Fibroblast of skin of abdomen (primary cell): ENCODE data around the gene ATP6V0E2.
A peak's percentile ranks its signal among the peaks of the same experiment; 100 is the strongest.

Experiments used
- DNase-seq: peaks from one replicate; pipeline ENCODE4 v3.0.0-alpha.2; 2013

ATP6V0E2 gene

DNA sequence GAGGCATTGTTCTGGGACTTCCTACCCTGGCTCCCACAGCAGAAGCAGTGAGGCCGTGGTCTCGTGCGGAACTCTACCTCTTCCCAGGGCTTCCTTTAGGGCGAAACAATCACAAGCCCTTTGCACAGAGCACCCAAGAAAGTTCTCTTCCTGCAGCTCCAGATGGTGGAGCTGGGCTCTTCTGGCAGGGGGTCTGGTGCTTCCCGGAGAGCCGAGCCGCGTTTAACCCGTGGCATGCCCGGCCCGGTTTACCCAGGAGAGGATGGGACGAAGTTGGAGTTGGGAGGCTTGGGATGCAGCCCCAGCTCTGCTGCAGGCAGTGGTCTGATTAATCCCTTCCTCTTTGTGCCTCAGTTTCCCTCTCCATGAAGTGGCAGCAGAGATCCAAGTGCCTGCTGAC, 9.0 kb upstream of the ATP6V0E2 start:
- no peak for DNase-seq

DNA sequence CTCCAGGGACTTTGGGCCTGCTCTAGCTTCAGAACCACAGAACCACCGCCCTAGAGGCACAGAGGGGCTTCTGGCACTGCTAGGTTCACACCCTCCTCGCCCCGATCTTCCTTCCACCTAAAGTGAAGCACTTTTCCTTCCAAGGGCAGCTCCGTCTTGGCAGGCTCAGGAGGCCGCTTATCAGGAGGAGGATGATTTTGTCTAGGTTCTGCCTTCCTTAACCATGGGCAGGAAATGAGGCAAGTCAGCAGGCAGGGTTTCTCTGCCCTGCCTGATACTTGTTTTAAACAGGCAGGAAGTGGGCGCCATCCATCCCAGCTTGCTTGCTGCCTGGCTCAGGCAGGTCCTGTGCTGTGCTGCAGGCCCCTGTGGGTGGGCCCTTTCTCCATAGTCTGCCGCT, 8.3 kb upstream of the ATP6V0E2 start:
- DNase-seq = no peak

DNA sequence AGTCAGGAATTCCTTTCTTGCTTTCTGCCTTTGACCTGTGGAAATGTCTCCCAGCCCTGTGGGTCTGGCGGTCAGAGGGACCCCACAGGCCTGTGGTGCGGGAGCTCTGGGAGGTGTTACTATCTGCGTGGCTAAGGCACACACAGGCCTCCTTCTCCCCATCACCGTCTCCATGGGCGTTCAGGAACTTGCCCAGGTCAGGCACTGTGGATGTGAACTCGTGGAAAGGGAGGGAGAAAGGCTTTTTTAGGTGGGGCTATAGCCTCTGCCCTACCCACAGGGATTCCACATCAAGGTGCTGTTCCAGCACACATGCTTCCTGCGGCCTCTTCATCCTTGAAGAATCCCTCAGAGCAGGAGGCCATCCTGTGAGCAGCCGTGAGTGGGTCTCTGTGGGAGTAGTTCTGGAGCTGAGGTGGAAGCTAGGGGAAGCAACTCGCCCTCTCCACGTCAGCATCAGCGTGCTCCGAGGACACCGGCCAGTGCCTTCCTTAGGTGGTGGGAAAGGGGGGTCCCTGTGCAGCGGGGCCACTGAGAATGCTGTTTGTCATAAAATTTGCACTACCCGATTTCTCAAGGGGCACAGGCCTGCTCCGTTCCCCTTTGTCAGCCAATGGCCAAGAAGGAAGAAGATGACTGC, 7.5 kb upstream of the ATP6V0E2 start:
- no peak for DNase-seq

DNA sequence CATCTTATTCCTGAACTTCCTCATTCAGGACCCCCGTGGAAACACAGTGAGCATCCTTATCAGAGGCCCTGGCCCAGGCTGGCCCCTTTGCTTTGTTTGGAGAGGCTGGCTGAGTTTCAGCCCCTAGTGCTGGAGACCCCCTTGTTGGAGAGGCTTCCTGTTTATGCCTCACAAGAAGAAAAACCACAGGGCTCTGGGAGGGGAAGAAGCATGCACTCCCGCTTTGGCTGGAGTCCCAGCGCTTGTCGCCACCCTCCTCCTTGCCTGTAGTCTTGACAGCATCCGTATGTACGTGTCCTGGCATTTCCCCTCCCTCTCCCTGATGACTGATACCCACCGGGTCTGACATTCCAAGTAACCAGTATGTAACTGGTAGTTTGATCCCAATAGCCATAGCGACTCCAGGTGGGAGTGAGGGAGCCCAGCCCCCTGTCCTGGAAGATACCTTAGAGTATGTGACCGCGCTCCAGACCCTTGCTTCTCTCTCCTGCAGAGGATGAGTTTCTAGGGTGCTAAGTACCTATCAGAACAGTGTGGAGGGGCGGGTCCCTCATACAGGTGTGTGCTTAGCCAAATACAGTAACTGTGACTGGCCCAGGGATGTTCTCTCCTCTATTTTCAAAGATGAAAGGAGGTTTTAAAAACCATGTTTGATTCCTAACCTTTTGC, 6.9 kb upstream of the ATP6V0E2 start:
- peak; percentile 69 for DNase-seq

DNA sequence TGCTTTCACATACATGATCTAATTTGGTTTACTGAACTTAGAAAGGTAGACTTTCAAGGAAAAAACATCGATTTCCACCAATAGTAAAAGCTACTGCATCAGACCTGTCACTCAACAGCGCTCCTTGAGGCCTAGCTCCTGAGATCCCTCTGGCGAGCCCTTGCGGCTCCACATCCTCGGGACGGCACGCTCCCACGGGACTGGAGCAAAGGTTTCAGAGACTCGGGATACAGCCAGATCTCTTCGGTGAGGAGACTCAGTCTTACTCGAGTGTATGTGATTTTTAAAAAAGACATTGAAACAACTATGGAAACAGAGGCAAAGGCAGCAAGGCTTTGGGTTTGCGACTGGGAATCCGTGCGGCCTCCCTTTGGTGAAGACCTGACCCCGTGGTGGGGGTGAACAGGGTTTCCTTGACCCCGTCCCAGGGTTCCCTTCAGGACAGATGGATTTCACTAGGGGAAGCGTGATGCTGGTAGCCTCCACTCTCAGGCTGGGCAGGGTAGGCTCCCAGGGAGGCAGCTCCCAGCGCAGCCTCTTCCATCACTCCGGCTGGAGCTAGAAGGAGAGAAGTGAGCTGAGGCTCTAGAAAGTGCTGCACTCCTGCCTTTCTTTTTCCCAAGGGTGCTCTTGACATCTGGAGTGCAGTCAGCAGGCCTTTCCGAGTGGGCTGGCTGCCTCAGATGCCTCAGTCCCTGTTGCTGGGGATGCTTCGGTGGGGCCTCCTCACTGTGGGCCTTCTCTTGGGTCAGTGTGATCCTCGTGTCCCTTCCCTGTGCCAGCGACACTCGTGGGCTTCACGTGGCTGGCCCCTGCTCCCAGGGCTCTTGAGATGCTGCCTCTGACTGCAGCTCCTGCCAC, 5.8 kb upstream of the ATP6V0E2 start:
- DNase-seq = no peak

DNA sequence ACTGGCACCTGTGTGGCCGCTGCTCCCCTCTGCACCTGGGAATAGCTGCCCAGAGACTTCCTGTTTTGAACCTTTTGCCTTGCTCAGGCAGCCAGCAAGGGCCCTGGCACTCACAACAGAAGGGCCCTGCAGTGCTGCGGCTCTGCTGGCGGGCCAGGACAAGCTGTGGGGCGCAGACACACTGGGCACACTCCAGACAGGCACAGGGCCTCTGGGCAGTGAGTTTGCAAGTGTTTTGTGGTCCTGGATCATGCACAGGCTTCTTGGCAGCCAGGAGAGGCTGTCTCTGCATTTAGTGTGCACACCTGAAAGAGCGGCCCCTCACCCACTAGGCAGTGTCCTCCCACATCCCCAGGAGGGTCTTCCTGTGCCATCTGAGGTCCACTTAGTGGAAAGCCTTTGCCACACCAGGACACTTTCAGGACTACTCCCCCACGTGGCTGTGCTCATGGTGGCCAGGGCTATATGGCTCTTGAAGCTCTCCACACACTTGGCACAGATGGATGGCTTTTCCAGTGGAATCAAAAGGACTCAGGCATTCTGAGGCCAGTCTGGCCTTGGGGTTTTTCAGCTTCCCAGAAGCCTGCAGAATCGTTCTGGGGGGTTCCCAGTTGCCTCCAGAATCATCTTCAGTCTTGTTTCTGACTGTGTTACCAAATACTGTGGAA, 5.0 kb upstream of the ATP6V0E2 start:
- DNase-seq = no peak

DNA sequence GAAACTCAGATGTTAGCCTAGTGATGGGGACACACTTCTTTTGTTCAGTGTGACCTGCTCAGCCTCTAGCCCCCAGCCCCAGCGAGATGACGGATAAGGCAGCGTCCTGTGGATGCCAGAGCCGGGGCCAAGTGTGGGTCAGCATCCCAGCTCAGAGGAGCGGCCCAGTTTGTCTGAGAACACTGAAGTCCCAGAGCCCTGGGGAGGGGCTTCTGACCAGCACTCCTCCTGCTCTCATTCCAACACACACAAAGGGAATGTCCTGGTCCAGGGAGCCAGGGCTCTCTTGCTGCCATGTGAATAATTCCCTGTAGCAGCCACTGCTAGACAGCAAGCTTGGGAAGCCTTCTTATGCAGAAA, 4.5 kb upstream of the ATP6V0E2 start:
- DNase-seq = no peak

DNA sequence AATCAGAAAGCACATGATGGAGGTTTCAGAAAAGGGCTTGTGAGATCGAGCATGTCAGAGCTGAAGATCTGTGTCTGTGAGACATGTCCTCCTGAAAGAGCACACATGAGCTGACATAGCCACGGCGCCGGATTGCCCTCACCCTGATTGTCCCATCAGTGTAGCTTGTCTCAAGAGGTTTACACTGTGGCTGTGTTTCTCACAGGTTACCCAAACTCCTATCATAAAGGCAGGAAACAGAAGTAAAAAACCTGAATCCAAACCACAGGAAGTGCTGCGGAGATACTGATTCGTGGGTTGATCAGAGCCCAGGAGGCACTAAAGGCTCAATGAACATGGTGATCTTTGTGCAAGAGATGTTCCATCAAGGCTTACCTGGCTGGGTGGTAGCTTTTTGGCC, 3.9 kb upstream of the ATP6V0E2 start:
- DNase-seq = no peak

DNA sequence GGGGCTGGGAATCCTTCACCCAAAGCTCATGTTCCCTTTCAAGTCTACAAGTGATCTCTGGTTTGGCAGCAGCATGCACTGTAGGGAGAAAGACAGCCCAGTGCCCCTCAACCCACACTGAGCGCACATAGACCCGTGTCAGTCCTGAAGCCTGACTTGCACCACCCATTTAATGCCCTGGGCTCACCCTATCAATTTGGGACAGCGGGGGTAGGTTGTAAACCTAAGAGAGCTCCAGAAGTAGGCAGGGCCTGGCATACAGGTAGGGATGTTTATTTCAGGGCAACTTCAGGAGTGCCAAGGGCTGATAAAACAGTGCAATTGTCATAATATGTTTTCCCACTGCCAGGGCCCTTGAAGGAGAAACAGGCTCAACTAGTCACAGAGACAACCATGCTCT, 3.5 kb upstream of the ATP6V0E2 start:
- no peak for DNase-seq

DNA sequence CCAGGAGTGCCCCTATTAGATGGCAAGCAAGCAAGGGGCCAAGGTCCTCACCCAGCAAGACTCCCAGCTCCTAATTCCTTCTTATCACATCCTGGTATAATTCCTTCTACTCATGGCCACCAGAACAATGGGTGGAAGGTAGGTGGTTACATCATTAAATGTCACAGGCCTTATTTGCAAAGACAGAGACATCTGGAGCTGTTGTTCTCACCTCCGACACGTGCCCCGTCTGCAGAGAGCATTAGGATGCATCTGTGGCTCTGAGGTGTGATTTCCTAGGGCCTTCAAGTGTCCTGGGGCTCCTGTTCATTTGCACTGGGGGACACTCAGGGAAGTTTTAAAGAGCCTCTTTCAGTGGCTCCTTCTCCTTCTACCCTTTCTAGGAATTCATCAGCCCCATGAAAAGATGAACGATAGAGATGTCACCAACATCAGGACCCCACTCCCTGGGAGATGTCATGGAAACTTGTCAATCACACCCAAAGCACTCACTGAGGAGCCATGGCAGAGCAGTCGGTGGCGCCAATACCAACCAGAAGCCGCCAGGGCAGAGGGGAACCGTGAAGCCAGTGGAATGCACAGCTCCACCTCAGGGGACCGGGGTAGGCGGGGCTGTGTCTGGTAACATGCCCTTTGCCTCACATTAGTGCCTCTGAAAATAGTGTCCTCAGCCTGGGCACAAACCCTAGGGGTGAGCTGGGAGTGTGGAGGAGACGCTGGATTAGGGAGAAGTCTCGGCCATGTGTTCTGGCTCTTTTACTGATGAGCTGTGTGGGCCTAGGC, 2.9 kb upstream of the ATP6V0E2 start:
- no peak for DNase-seq

DNA sequence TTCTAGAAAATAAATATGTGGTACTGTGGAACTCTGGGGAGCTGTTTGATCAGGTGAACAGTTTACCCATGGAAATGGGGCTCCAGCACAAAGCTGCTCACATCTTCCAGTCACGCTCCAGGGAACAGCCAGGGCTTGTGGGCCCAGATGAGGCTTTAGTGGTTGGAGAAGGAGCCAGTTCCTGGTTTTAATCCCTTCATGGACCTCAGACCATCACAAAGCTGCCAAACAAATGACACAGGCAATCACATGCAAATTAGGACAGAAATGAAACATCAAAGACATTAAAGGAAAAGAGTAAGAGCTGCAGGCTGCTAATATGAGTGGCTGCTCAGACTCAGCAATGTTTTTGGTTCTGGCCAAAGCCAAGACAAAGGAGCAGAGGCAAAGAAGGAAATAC, 2.2 kb upstream of the ATP6V0E2 start:
- no peak for DNase-seq

DNA sequence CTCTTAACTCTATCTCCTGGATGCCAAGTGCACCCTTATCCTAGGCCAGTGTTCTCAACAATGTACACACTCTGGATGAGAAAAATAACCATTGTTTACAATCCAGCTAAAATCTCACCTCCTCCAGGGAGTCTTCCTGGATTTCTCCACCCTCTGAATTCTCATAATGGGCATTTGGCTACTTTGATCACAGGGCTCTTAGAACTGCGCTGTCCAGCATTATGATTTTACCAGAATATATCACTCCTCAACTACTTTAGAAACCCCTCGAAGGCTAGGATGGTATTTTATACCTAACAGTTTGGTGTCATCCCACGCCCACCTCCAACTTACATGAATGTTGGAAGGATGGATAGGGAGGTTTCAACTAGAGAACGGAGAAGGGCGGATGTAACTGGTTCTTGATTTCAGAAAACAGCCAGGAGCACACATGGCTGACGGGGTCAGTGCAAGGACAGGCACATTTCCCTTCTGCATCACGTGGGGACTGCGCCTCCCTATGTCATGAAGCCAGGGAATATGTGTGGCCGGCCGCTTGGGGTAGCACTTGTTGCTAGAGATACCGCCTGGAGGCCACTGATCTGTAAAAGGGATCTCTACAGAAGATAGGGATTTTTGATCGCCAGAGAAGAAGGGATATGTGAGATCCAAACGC, 1.2 kb upstream of the ATP6V0E2 start:
- peak; percentile 78 for DNase-seq

DNA sequence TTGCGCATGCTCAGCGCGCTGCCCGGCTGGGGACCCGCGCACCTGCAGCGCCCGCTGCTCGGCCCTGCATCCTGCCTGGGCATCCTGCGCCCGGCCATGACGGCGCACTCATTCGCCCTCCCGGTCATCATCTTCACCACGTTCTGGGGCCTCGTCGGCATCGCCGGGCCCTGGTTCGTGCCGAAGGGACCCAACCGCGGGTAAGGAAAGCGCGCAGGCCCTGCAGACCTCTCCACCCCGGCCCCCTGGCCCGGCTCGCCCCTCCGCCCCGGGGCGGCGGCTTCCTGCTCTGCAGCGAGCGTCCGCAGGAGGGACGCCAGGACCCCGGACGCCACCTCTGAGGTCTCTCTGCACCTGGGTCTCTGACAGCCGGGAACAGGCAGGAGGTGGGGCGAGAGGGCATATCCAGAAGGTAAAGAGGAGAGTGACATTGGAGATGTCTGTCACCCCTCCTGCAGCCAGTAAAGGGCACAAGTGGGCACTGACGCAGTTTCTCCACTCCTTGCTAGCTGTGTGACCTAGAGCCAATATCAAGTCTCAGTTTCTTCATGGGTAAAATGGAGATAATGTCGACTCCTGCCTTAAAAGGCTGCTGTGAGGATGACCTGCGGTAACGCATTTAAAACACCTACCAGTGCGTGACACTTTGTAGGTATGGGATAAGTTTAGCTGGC, 338 bp downstream of the ATP6V0E2 start:
- DNase-seq = no peak

DNA sequence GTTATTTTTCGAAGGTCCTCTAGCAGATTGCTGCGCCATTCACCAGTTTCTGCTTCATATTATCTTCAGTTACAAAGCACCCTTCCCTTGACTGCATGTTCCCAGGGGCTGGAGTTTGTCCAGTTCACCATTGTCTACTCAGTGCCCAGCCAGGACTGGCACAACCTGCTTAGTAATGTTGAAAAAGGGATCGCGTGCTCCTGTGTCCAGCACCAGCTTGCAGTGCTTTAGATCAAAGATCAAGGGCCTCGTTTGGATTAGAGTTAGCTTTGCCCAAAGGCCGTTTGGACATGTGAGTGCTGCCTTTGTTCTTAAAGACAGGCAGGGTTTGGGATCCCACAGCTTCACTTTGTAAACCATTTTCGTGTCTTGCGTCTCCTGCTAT, 867 bp downstream of the ATP6V0E2 start:
- DNase-seq = no peak

DNA sequence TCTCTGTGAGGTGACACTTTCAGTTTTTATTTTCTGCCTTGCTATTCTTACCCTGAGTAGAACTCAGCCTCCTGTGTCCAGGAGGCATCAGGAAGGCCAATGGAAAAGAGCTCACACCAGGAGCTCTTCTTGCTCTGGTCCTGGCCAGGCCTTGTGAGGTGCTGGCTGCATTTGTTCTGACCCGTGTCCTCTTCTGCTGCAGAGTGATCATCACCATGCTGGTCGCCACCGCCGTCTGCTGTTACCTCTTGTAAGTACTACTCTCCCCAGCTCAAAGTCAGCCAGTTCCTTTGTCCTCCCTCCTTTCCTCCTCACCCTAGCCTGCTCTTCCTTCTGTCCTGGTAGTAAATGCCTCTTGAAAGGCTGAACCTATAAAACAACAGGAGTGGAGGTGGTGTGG, 1.6 kb downstream of the ATP6V0E2 start:
- DNase-seq = no peak

DNA sequence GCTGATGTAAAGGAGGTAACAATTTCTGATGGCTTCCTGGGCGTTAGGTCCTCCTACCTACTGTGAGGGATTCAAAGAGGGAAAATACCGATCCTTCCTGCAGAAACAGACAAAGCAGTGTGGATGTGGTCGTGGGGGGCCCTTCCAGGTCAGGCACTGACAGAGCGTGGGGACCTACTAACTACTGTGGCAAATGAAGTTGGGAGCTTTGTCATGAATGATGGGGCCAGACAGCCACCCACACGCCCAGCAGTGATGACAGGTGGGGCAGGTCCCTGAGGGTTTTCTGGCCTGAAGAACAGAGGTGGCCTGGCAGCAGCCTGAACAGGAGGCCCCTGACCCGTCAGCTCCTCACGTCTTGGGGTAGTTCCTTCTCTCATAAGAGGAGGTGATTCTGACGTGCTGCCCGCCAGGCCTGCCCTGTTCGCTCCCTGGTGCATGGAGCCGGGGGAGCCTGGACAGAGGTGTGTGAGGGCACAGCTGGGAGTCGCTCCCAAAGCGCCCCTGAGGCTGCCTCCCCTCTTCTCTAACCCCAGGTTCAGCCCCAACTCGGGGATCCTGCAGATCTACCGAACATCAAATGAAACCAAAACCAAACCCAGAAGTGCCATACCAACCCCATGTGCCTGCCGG, 4.2 kb downstream of the ATP6V0E2 start:
- no peak for DNase-seq

DNA sequence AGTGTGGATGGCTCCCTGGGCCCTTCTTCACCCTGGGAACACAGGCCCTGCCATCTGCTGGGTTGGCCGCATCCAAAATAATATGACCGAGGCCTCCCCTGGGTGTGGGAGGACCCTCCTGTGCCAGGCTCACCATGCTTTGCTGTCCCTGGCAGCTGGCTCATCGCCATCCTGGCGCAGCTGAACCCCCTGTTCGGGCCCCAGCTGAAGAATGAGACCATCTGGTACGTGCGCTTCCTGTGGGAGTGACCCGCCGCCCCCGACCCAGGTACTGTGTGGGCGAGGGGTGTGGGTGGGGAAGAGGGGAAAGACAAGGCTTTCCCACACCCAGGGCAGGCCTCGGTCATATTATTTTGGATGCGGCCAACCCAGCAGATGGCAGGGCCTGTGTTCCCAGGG, 4.8 kb downstream of the ATP6V0E2 start:
- DNase-seq = no peak

DNA sequence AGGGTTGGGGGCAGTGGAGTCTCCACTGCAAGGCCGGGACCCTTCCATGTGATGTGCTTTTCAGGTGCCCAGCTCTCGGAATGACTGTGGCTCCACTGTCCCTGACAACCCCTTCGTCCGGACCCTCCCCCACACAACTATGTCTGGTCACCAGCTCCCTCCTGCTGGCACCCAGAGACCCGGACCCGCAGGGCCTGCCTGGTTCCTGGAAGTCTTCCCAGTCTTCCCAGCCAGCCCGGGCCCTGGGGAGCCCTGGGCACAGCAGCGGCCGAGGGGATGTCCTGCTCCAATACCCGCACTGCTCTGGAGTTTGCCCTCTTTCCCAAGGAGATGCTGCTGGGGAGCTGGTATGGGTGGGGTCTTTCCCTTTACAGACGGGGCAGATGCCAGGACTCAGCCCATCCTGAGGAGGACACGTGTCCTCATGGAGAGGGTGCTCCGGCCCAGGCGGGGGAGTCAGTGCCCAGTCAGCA, 5.5 kb downstream of the ATP6V0E2 start:
- no peak for DNase-seq

DNA sequence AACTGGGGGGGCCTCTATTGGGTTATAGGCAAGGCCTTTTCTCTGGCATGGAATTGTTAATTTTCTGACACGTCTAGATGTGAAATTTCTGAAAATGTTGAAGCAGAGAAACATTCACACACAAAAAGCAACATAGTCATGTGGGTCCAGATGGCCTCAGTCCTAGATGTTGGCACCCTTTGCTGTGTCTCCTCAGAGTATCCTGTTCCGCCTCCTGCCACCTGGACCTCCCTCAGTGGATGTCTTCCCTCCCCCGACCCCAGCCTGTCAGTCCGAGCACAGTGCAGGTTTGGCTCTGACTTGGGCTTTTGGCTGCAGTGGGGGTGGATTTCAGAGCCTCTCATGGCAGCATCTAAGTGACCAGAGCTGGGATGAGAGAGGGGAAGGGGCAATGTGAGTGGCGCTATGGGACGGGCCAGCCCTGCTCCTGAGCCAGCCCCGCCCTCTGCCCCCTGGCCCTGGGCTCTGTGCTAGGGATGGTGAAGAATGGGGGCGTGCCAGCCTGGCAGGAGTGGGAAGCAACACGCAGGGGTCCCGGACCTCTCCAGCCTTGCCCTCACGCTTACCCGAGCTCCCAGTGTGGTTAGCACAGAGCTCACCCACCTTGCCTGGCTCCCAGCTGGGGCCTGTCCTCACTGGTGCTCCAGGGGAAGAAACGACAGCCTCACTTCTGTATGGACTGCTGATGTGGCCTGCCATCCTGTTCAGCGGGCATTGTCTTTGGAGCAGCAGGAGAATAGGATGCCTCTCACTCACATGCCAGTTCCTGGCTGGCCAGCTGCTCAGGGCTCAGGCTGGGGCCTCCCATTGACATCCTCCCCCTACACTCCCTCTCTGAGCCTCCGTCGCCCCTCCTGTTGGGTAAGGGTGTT, 6.2 kb downstream of the ATP6V0E2 start:
- no peak for DNase-seq
